ENCODE data around the gene UPF3A.

DNA sequence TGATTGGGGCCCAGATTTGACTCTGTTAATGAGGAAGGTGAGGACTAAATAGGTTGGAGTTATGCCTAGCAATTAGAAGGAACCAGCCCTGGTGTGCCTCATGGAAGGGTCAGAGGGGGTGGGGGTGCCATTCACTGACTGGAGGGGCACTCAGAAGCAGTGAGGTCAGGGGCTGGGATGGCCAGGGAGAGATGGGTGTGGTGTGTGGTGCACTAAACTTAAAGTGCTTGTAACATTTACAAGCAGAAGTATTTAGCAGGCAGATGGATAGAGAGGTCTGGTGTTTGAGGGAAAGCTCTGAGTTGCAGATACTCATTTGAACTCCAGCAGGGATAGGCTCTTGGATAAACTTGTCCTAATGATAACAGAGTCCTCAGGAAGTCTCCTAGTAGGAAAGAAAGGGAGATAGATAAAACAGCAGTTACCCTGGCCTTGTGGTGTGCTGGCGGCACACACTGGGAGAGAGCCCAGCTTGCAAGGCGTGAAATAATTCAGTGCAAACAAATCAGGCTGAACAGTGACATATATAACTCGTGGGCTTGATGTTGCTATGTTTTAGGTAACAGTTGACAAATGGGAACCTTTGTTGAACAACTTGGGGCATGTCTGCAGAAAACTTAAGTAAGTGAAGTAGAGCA lies 20.0 kb upstream of the UPF3A start:
- TF ChIP-seq NFRKB (IDR thresholded peaks at IDR 0.05) (no peak), FOXA1 (IDR thresholded peaks at IDR 0.05) (no peak), SP1 (IDR thresholded peaks at IDR 0.05) (no peak), HDGF (IDR thresholded peaks at IDR 0.05; ENCODE audit: borderline replicate concordance) (no peak), SUZ12 (IDR thresholded peaks at IDR 0.05) (no peak), CTBP1 (IDR thresholded peaks at IDR 0.05; ENCODE audit: borderline replicate concordance) (no peak), ZNF384 (IDR thresholded peaks at IDR 0.05) (no peak), BHLHE40 (IDR thresholded peaks at IDR 0.05; ENCODE audit: borderline replicate concordance) (no peak), L3MBTL2 (conservative IDR thresholded peaks at IDR 0.05) (no peak), TARDBP (IDR thresholded peaks at IDR 0.05) (no peak), FOXK2 (IDR thresholded peaks at IDR 0.05) (no peak), ARNT (IDR thresholded peaks at IDR 0.05) (no peak), ELF4 (IDR thresholded peaks at IDR 0.05) (no peak)
- TF ChIP-seq, protein P1, sequence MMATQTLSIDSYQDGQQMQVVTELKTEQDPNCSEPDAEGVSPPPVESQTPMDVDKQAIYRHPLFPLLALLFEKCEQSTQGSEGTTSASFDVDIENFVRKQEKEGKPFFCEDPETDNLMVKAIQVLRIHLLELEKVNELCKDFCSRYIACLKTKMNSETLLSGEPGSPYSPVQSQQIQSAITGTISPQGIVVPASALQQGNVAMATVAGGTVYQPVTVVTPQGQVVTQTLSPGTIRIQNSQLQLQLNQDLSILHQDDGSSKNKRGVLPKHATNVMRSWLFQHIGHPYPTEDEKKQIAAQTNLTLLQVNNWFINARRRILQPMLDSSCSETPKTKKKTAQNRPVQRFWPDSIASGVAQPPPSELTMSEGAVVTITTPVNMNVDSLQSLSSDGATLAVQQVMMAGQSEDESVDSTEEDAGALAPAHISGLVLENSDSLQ (IDR thresholded peaks at IDR 0.05): no peak
